ENCODE results near the gene RTN4. TPM values are rescaled to one million over a fixed set of nuclear protein-coding genes. Genes with fewer than 3 reads are reported as not detected.

Gene RTN4
- total and polyA plus RNA-seq, 8 donors, result 181 to 373 (median 200) TPM

GRCh38 chr2:54955358-54956110, 94.7 kb downstream of the RTN4 start:
- intact Hi-C loops (cut with DNase I), result no loop called here
- H3K4me3 ChIP-seq, result no peak overlapping the region
- no peak for TF ChIP-seq CTCF (IDR thresholded peaks at IDR 0.05)
- H3K27me3 ChIP-seq, result no peaks in the 10 kb centered on the region
- H3K27ac ChIP-seq, result no peak overlapping the region
- ATAC-seq (peak; percentile 50), DNase-seq (no peak)
- H3K36me3 ChIP-seq, result no peaks in the 10 kb centered on the region
- H3K4me1 ChIP-seq, result peaks cover 0 to 8% of the 10 kb centered on the region in 2 donors
- no peaks in the 10 kb centered on the region for H3K9me3 ChIP-seq

- intact Hi-C loops (cut with DNase I), result no loop called here
- Histone ChIP-seq H3K9me3 (no peaks in the 10 kb centered on the region), H3K27ac (no peak overlapping the region), H3K4me3 (no peak overlapping the region), H3K27me3 (no peaks in the 10 kb centered on the region), H3K4me1 (peaks cover 0 to 8% of the 10 kb centered on the region in 2 donors), H3K36me3 (no peaks in the 10 kb centered on the region)
- no peak for TF ChIP-seq CTCF (IDR thresholded peaks at IDR 0.05)
- ATAC-seq (no peak), DNase-seq (no peak)
Observed at GRCh38 chr2:54954705-54955357, 95.4 kb downstream of the RTN4 start.

- Histone ChIP-seq H3K4me3 (no peak overlapping the region), H3K9me3 (no peaks in the 10 kb centered on the region), H3K27ac (no peak overlapping the region), H3K4me1 (peaks cover 0 to 8% of the 10 kb centered on the region in 2 donors), H3K36me3 (no peaks in the 10 kb centered on the region), H3K27me3 (no peaks in the 10 kb centered on the region)
- intact Hi-C loops (cut with DNase I), result no loop called here
- DNase-seq (no peak), ATAC-seq (no peak)
- TF ChIP-seq CTCF (IDR thresholded peaks at IDR 0.05), result no peak
Observed at GRCh38 chr2:54954158-54954557, 96.1 kb downstream of the RTN4 start.

- no peaks in the 10 kb centered on the region for H3K9me3 ChIP-seq
- no peak for TF ChIP-seq CTCF (IDR thresholded peaks at IDR 0.05)
- DNase-seq (no peak), ATAC-seq (no peak)
- H3K27ac ChIP-seq, result no peak overlapping the region
- H3K36me3 ChIP-seq, result no peaks in the 10 kb centered on the region
- no peaks in the 10 kb centered on the region for H3K27me3 ChIP-seq
- peaks cover 0 to 8% of the 10 kb centered on the region in 2 donors for H3K4me1 ChIP-seq
- no peak overlapping the region for H3K4me3 ChIP-seq
- intact Hi-C loops (cut with DNase I), result no loop called here
Observed at GRCh38 chr2:54952978-54953456, 97.2 kb downstream of the RTN4 start.

GRCh38 chr2:54952425-54952824, 97.8 kb downstream of the RTN4 start:
- no peak for ATAC-seq

More at GRCh38 chr2:54952425-54952824, 97.8 kb downstream of the RTN4 start:
- TF ChIP-seq CTCF (IDR thresholded peaks at IDR 0.05), result no peak
- Histone ChIP-seq H3K27me3 (no peaks in the 10 kb centered on the region), H3K27ac (no peak overlapping the region), H3K9me3 (no peaks in the 10 kb centered on the region), H3K4me1 (peaks cover 0 to 8% of the 10 kb centered on the region in 2 donors), H3K36me3 (no peaks in the 10 kb centered on the region), H3K4me3 (no peak overlapping the region)
- DNase-seq, result no peak
- intact Hi-C loops (cut with DNase I), result no loop called here

All from left lung (tissue), 10 donors.